T-helper 1 cell treated with Interleukin-12 subunit alpha and Interleukin-12 subunit beta and Interleukin-4 antibody, amounts not matched to agents 30 μg/mL and 1 μg/mL, for 36 hours (primary cell): Measurements from ENCODE around the gene PPARA.
A peak's percentile ranks its signal among the peaks of the same experiment; 100 is the strongest.
"Not testable (repeated sequence)": the region's sequence is repeated elsewhere in the genome, so short reads cannot be mapped to it uniquely, and the experiment has no call there.

Source experiments
- H3K27ac Mint-ChIP-seq: one replicate; pipeline ENCODE4 v1.8.0; 2021; ENCODE audit warnings: mild to moderate bottlenecking, mixed read lengths
- H3K27me3 Mint-ChIP-seq: one replicate; pipeline ENCODE4 v1.8.0; 2021; ENCODE audit warnings: low read depth, mixed read lengths
- H3K36me3 Mint-ChIP-seq: one replicate; pipeline ENCODE4 v1.8.0; 2021; ENCODE audit warnings: low read depth, mixed read lengths
- H3K4me1 Mint-ChIP-seq: one replicate; pipeline ENCODE4 v1.8.0; 2021; ENCODE audit warnings: low read depth, mixed read lengths
- H3K4me3 Mint-ChIP-seq: one replicate; pipeline ENCODE4 v1.8.0; 2021; ENCODE audit warnings: mild to moderate bottlenecking, moderate library complexity, mixed read lengths
- H3K9me3 Mint-ChIP-seq: one replicate; pipeline ENCODE4 v1.8.0; 2021; ENCODE audit warnings: mixed read lengths

Gene PPARA

DNA sequence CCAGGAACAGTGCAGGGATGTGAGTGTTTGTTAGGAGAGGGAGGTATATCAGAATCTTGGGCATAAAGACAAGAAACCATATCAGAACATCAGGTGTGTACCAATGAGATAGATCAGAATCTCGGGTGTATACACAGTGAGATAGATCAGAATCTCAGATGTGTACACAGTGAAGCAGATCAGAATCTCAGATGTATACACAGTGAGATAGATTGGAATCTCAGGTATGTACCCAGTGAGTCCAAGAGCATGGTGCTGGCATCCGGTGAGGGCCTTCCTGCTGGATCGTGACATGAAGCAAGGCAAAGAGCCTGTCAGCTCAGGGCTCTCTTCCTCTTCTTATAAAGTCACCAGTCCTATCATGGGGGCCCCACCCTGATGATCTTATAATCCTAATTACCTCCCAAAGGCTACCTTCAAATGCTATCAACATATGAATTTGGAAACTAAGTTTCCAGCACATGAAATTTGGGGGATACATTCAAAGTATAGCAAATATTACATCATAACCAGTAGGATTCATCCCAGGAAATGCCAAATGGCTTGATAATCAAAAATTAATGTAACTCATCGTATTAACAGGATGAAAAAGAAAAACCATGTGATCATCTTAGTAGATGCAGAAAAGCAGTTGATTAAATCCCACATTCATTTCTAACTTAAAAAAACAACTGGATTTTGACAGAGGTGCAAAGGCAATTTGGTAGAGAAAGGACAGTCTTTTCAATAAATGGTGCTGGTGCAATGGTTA lies 28.6 kb downstream of the PPARA start:
- peaks cover 37% of the 10 kb centered on the region for H3K36me3 Mint-ChIP-seq
- peaks cover 37% of the 10 kb centered on the region for H3K9me3 Mint-ChIP-seq
- no peaks in the 10 kb centered on the region for H3K4me1 Mint-ChIP-seq
- H3K27ac Mint-ChIP-seq = no peak overlapping the region
- no peak overlapping the region for H3K4me3 Mint-ChIP-seq
- no peaks in the 10 kb centered on the region for H3K27me3 Mint-ChIP-seq

DNA sequence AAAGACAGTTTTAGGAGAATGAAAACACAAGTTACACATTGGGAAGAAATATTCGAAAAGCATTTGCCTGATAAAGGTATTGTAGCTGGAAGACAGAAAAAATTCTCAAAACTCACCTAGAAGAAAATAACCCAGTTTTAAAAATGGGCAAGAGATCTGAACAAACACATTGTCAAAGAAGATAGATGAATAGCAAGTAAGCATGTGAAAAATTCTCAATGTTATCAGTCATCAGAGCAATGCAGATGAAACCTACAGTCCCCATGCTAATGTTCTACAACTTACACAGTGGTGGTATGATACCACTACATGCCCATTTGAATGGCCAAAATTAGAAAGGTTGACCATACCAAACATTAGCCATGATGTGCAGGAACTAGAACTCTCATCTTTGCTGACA lies 29.4 kb downstream of the PPARA start:
- H3K4me1 Mint-ChIP-seq = no peaks in the 10 kb centered on the region
- no peak overlapping the region for H3K27ac Mint-ChIP-seq
- H3K27me3 Mint-ChIP-seq = no peaks in the 10 kb centered on the region
- no peak overlapping the region for H3K4me3 Mint-ChIP-seq
- peaks cover 37% of the 10 kb centered on the region for H3K9me3 Mint-ChIP-seq
- peaks cover 37% of the 10 kb centered on the region for H3K36me3 Mint-ChIP-seq

DNA sequence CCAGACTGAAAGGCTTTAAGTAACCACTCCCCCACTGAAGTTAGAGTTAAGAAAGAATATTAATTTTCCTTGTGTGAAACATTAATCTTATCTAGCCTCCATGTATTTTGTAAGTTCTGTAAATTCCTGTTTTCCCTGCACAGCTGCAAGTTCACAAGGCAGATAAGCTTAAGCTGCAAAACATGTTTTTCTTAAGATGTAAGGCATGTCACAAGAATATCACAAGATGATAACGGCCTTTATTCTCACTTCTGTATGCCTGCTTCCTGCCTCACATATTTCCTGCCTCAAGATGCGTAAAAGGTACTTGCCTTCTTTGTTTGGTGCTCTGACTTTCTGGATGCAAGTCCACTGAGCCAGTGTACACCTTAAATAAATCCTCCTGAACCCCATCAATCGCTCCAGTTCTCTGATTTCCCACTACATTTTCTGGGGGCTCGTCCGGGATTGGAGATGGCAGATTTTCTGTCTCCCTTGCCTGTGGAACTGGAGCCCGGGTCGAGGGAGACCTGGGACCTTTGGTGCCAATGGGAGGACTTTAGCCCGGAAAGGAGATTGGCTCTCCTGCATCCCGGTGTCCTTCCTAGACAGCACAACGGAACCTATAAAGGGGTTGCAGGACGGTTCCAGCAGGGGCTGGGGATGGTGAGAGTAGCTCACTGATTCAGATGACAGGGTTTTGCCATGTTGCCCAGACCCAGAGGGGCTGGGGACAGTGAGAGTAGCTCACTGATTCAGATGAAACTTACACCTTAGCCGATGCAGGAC lies 30.2 kb downstream of the PPARA start:
- no peak overlapping the region for H3K4me3 Mint-ChIP-seq
- H3K9me3 Mint-ChIP-seq = peaks cover 37% of the 10 kb centered on the region
- H3K27ac Mint-ChIP-seq = no peak overlapping the region
- no peaks in the 10 kb centered on the region for H3K27me3 Mint-ChIP-seq
- H3K36me3 Mint-ChIP-seq = peaks cover 42% of the 10 kb centered on the region
- no peaks in the 10 kb centered on the region for H3K4me1 Mint-ChIP-seq

DNA sequence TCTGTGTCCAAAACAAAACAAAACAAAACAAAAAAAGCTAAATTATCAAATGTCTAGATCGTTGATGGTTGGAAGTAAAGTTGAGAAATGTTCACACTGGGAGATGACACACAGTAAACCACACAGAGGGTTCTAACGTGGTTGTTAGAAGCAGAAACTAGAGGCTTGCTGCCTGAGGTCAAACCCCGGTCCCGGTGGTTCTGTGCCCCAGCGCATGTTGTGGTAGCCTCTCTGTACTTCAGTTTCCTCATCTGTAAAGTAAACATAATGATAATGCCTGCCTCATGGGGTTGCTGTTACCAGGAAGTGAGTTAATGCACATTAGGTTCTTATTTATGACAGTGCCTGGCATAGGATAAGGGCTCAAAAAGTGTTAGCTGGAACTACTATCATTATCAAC lies 33.4 kb downstream of the PPARA start:
- Mint-ChIP-seq H3K9me3 (peaks cover 31% of the 10 kb centered on the region), H3K36me3 (peaks cover 38% of the 10 kb centered on the region), H3K27ac (peak overlapping the region; percentile 38), H3K27me3 (no peaks in the 10 kb centered on the region), H3K4me1 (no peaks in the 10 kb centered on the region), H3K4me3 (no peak overlapping the region)

DNA sequence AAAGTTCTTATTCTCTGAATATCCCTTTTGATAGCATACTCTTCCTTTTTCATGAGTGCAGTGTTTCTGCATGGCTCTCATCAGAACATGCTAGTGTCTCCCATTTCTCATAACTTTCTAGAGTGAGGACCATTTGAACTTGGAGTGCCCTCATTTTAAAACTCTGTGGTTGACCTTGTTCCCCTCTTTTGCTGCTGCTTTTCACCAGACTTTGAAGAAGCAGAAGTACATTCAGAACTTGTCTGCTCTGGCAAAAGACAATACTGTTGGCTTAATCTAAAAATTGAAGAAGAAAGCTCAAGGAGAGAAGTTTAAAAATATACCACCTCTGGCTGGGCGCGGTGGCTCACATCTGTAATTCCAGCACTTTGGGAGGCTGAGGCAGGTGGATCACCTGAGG lies 35.0 kb downstream of the PPARA start:
- Mint-ChIP-seq H3K27ac (no peak overlapping the region), H3K36me3 (peaks cover 31% of the 10 kb centered on the region), H3K4me3 (no peak overlapping the region), H3K27me3 (no peaks in the 10 kb centered on the region), H3K9me3 (peaks cover 18% of the 10 kb centered on the region), H3K4me1 (no peaks in the 10 kb centered on the region)

DNA sequence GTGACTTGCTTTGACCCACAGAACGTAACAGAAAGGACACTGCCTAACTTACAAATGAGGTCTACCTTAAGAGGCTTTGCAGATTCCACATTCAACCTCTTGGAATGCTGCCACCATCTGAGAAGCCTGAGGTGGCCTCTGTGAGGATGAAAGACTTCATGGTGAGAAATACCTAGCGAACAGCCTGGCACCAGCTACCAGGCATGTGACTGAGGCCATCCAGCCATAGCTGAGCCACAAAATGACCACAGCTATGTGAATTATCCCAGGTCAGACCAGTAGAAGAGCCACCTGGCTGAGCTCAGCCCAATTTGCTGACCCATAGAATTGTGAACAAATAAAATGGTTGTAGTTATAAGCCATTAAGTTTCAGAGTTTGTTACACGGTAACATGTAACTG lies 37.5 kb downstream of the PPARA start:
- Mint-ChIP-seq H3K4me3 (no peak overlapping the region), H3K27me3 (no peaks in the 10 kb centered on the region), H3K27ac (no peak overlapping the region), H3K4me1 (no peaks in the 10 kb centered on the region), H3K9me3 (no peaks in the 10 kb centered on the region), H3K36me3 (peaks cover 16% of the 10 kb centered on the region)

DNA sequence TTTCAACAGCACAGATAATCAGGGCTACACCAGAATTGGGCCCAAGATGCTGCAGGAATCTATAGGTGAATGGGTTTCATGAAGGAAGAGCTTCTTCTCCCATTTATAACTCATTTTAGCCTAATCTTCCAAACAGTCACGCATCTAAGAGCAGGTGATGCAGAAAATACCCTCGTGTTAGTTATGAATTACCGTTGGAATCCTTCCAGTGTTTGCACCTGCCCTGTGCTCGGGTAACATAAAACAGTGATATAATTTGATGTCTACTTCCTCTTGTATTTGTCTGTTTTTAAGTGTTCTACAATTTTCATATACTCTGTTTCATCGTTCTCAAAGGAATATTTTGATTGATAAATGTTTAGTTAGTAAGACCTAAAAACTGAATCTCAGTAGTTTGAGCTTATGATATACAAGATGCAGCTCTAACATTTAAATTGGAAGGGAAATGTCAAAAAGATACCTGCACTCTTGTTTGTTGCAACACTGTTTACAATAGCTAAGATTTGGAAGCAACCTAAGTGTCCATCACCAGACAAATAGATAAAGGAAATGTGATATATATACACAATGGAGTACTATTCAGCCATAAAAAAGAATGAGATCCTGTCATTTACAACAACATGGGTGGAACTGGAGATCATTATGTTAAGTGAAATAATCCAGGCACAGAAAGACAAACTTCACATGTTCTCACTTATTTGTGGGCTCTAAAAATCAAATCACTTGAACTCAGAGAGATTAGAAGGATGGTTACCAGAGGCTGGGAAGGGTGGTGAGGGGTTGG lies 42.1 kb downstream of the PPARA start:
- H3K27me3 Mint-ChIP-seq = no peaks in the 10 kb centered on the region
- H3K36me3 Mint-ChIP-seq = peaks cover 6% of the 10 kb centered on the region
- H3K4me3 Mint-ChIP-seq = no peak overlapping the region
- H3K4me1 Mint-ChIP-seq = peaks cover 2% of the 10 kb centered on the region
- H3K27ac Mint-ChIP-seq = no peak overlapping the region
- H3K9me3 Mint-ChIP-seq = no peaks in the 10 kb centered on the region

DNA sequence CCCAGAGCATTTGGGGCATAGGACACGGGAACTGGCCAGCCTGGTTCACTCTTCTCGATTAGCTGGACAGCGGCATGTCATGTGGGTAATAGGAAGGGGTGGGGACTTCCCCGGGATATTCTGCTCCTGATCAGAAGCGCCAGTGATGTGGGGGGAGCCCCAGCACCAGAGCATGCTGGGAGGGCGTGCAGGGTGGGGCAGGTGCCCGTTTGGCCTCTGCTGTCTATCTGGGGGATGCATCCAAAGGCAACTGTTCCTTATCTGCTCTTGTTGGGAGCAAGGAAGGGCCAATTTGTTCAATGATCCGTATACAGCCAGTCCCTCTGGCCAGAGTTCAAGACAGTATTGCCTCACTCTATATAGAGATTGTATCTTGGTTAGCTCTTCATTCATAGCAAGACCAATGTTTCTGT lies 43.6 kb downstream of the PPARA start:
- no peak overlapping the region for H3K4me3 Mint-ChIP-seq
- peaks cover 4% of the 10 kb centered on the region for H3K36me3 Mint-ChIP-seq
- no peak overlapping the region for H3K27ac Mint-ChIP-seq
- no peaks in the 10 kb centered on the region for H3K9me3 Mint-ChIP-seq
- H3K4me1 Mint-ChIP-seq = peaks cover 2% of the 10 kb centered on the region
- no peaks in the 10 kb centered on the region for H3K27me3 Mint-ChIP-seq

DNA sequence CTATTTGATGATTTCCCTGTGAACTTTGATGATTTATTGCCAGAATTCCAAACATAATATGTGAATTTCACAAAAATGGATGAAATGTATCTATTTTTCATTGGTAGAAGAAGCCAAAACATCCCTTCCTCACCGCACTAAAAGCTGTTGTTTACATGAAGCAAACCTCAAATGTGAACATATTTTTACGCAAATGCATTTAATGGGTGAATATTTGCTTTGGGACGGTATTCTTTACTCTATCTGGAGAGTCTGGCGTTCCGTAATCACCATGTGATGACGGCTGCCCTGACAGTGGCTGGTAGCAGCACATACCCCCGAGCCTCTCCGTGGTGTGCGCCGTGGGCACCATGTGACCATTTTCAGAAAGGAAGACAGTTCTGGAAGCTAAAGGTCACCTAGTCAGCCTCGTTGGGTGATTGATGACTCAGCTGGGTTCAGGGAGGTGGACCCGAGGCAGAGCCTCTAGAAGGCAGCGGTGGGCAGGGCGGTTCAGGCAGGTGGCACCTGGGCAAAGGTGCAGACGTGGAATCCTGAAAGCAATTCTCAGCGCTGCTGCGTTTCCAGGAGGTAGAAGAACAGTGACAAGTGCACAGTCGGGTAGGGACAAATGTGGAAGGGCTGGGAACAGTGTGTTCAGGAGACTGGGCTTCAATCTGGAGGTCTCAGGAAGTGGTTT lies 45.3 kb downstream of the PPARA start:
- Mint-ChIP-seq H3K27me3 (no peaks in the 10 kb centered on the region), H3K4me3 (no peak overlapping the region), H3K27ac (no peak overlapping the region), H3K36me3 (peaks cover 11% of the 10 kb centered on the region), H3K4me1 (peaks cover 2% of the 10 kb centered on the region), H3K9me3 (no peaks in the 10 kb centered on the region)

DNA sequence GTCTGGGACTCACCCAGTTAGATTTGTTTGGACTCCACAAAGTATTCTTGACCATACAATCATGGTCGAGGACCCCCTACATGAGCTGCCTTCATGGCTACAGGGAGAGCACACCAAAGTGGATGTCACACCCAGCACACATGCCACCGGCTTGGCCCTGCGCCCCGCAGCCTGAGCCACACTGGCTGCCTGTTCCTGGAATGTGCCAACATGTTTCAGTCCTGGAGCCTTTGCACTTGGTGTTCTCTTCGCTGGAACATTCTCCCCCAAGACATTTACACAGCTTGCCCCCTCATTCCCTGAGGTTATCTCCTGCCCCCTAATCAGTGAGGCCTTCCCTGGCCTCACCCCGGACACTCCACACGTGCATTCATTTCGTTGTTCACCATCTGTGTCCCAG lies 46.0 kb downstream of the PPARA start:
- Mint-ChIP-seq H3K36me3 (peaks cover 11% of the 10 kb centered on the region), H3K27me3 (no peaks in the 10 kb centered on the region), H3K27ac (no peak overlapping the region), H3K4me1 (peaks cover 2% of the 10 kb centered on the region), H3K4me3 (no peak overlapping the region), H3K9me3 (no peaks in the 10 kb centered on the region)

DNA sequence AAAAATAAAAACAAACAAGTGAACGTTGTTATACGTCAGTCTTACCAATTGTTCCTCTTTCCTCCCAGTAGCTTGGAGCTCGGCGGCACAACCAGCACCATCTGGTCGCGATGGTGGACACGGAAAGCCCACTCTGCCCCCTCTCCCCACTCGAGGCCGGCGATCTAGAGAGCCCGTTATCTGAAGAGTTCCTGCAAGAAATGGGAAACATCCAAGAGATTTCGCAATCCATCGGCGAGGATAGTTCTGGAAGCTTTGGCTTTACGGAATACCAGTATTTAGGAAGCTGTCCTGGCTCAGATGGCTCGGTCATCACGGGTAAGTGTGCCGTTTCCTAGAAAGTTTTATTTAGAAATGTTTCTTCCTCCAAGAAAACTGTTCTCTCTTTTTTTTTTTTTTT lies 47.9 kb downstream of the PPARA start:
- H3K27ac Mint-ChIP-seq = no peak overlapping the region
- no peaks in the 10 kb centered on the region for H3K27me3 Mint-ChIP-seq
- H3K4me3 Mint-ChIP-seq = no peak overlapping the region
- H3K9me3 Mint-ChIP-seq = no peaks in the 10 kb centered on the region
- H3K4me1 Mint-ChIP-seq = peaks cover 2% of the 10 kb centered on the region
- H3K36me3 Mint-ChIP-seq = peaks cover 10% of the 10 kb centered on the region

DNA sequence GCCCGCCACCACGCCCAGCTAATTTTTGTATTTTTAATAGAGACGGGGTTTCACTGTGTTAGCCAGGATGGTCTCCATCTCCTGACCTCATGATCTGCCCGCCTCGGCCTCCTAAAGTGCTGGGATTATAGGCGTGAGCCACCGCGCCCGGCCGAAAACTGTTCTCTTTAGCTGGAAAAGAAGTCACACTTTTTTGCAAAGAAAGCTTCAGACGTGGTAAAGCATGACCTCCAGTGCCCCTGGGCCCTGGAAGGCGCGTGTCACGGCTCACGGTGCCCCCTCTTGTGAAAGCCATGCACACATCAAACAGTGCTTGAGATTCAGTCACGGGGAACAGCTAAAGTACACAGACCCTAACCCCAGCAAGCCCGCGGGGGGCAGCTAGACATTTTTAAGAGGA lies 48.5 kb downstream of the PPARA start:
- H3K27ac Mint-ChIP-seq, H3K27me3 Mint-ChIP-seq, H3K4me1 Mint-ChIP-seq, H3K4me3 Mint-ChIP-seq, H3K9me3 Mint-ChIP-seq: not testable (repeated sequence)
- H3K36me3 Mint-ChIP-seq = peaks cover 11% of the 10 kb centered on the region

DNA sequence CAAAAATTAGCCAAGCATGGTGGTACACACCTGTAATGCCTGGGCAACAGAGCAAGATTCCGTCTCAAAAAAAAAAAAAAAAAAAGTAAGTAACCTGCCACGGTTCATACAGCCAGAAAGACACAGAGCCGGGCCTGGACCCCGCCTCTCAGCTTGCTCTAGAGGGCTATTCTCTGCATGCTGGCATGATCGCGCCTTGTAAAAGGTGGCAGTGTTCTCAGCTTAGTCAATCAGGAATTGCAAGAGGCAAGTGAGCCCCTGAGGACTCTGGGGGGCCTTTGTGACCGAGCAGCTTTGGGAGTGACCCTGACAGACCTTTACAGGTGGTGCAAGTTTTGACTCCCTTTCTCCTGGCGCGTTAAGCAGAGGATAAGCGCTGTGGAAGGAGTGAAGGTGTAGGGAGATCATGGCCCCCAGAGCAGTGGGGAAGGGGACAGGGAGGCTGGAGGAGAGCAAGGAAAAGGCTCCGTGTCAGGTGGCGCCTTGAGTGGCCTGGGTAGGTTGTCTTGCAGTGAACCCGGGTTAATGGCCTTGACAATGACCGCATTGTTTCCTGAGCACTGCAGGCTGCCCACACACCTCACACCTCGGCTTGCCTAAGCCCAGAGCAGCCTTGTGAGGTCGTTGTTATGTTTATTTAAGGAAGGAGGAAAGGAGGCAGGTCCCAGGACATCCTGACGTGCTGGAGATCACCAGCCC lies 50.9 kb downstream of the PPARA start:
- no peaks in the 10 kb centered on the region for H3K4me1 Mint-ChIP-seq
- no peak overlapping the region for H3K4me3 Mint-ChIP-seq
- H3K36me3 Mint-ChIP-seq = peaks cover 14% of the 10 kb centered on the region
- no peaks in the 10 kb centered on the region for H3K9me3 Mint-ChIP-seq
- H3K27ac Mint-ChIP-seq = no peak overlapping the region
- H3K27me3 Mint-ChIP-seq = no peaks in the 10 kb centered on the region
